Ishikawa (cell line): ENCODE measurements around the gene LCLAT1.

ENCODE experiments used
- CEBPB ChIP-seq: IDR thresholded peaks from 2 replicates; pipeline ENCODE4 v1.6.1; 2012
- CREB1 ChIP-seq: IDR thresholded peaks from 2 replicates; pipeline ENCODE4 v1.6.1; 2012; ENCODE audit warnings: low read depth
- EGR1 ChIP-seq: IDR thresholded peaks from 2 replicates; pipeline ENCODE4 v1.6.1; 2012
- EP300 ChIP-seq: IDR thresholded peaks from 2 replicates; pipeline ENCODE4 v1.6.1; 2012; ENCODE audit warnings: borderline replicate concordance
- FOXM1 ChIP-seq: IDR thresholded peaks from 2 replicates; pipeline ENCODE4 v1.6.1; 2012; ENCODE audit warnings: low read depth, borderline replicate concordance
- NFIC ChIP-seq: IDR thresholded peaks from 2 replicates; pipeline ENCODE4 v1.6.1; 2012
- RAD21 ChIP-seq: IDR thresholded peaks from 2 replicates; pipeline ENCODE4 v1.6.1; 2012; ENCODE audit warnings: low read depth
- TAF1 ChIP-seq: IDR thresholded peaks from 2 replicates; pipeline ENCODE4 v1.6.1; 2012; ENCODE audit warnings: low read depth, mild to moderate bottlenecking
- TCF12 ChIP-seq: IDR thresholded peaks from 2 replicates; pipeline ENCODE4 v1.6.1; 2012; ENCODE audit warnings: low read depth
- TEAD4 ChIP-seq: IDR thresholded peaks from 2 replicates; pipeline ENCODE4 v1.6.1; 2012
- YY1 ChIP-seq: IDR thresholded peaks from 2 replicates; pipeline ENCODE4 v1.6.1; 2012; ENCODE audit warnings: low read depth
- TF ChIP-seq, protein P1 (sequence below): IDR thresholded peaks from 2 replicates; pipeline ENCODE4 v1.6.1; 2012; ENCODE audit warnings: low read depth, mild to moderate bottlenecking
- TF ChIP-seq, protein P2 (sequence below): IDR thresholded peaks from 2 replicates; pipeline ENCODE4 v1.6.1; 2012
- TF ChIP-seq, protein P3 (sequence below): IDR thresholded peaks from 2 replicates; pipeline ENCODE4 v1.6.1; 2012

DNA sequence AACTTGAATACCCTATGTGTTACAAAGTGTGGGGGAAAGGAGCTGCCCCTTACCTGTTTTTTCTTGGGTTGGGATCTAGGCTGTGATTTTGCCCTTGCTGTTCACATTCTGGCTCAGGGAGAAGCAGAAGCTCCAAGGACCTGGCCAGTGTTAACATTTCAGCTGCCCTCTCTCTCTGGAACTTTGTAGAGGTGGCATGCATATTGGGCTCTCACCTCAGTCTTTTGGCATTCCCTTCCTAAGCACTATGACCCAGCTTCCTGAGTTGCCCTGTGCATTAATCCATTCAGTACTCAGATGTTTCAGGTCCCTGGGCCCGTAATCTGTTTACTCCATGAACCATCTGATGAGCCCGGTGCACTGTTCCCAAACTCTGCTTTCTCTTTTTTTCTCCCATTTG, 12.1 kb downstream of the LCLAT1 start:
- TF ChIP-seq EGR1 = no peak
- TF ChIP-seq EP300 = no peak
- TF ChIP-seq, protein P1, sequence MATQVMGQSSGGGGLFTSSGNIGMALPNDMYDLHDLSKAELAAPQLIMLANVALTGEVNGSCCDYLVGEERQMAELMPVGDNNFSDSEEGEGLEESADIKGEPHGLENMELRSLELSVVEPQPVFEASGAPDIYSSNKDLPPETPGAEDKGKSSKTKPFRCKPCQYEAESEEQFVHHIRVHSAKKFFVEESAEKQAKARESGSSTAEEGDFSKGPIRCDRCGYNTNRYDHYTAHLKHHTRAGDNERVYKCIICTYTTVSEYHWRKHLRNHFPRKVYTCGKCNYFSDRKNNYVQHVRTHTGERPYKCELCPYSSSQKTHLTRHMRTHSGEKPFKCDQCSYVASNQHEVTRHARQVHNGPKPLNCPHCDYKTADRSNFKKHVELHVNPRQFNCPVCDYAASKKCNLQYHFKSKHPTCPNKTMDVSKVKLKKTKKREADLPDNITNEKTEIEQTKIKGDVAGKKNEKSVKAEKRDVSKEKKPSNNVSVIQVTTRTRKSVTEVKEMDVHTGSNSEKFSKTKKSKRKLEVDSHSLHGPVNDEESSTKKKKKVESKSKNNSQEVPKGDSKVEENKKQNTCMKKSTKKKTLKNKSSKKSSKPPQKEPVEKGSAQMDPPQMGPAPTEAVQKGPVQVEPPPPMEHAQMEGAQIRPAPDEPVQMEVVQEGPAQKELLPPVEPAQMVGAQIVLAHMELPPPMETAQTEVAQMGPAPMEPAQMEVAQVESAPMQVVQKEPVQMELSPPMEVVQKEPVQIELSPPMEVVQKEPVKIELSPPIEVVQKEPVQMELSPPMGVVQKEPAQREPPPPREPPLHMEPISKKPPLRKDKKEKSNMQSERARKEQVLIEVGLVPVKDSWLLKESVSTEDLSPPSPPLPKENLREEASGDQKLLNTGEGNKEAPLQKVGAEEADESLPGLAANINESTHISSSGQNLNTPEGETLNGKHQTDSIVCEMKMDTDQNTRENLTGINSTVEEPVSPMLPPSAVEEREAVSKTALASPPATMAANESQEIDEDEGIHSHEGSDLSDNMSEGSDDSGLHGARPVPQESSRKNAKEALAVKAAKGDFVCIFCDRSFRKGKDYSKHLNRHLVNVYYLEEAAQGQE = no peak
- TF ChIP-seq, protein P2, sequence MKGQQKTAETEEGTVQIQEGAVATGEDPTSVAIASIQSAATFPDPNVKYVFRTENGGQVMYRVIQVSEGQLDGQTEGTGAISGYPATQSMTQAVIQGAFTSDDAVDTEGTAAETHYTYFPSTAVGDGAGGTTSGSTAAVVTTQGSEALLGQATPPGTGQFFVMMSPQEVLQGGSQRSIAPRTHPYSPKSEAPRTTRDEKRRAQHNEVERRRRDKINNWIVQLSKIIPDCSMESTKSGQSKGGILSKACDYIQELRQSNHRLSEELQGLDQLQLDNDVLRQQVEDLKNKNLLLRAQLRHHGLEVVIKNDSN = no peak
- TF ChIP-seq NFIC = no peak
- TF ChIP-seq, protein P3, sequence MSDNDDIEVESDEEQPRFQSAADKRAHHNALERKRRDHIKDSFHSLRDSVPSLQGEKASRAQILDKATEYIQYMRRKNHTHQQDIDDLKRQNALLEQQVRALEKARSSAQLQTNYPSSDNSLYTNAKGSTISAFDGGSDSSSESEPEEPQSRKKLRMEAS = no peak
- no peak for TF ChIP-seq TAF1
- TF ChIP-seq YY1 = no peak
- no peak for TF ChIP-seq TEAD4
- TF ChIP-seq CEBPB = no peak
- TF ChIP-seq RAD21 = no peak
- TF ChIP-seq FOXM1 = no peak
- no peak for TF ChIP-seq TCF12
- TF ChIP-seq CREB1 = no peak
